Stimulated activated CD4-positive, alpha-beta T cell treated with anti-CD3 and anti-CD28 coated beads, Interleukin-4, amount 100 ng/mL, for 1 hour (primary cell): ENCODE data around the gene ISCA1.

Experiments
- DNase-seq: peaks from one replicate; pipeline ENCODE4 v3.0.0-alpha.2; 2020

The ISCA1 gene

GRCh38 chr9:86282979-86283535, 719 bp upstream of the ISCA1 start:
- no peak for DNase-seq

DNA sequence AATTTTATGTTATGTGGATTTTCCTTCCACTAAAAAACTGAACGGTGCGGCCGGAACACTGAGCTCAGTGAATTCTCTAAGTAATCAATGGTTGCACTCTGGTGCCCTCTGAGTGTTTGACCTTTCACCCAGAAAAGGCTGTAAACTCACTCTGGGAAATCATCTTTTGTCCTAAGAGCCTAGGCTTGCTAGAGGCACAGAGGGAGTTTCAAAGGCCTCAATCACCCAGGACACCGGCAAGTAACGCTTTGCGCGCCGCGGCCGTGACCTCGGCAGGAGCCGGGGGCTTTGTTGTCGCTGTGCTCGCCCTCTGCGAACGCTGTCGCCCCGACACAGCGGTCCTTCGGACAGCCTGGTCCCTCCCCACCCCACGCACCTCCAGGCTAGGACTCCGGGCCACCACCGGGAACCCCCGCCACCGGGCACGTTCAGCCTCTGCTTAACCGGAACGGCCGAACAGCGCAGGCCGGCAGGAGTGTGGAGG, 703 bp downstream of the ISCA1 start:
- DNase-seq = no peak

DNA sequence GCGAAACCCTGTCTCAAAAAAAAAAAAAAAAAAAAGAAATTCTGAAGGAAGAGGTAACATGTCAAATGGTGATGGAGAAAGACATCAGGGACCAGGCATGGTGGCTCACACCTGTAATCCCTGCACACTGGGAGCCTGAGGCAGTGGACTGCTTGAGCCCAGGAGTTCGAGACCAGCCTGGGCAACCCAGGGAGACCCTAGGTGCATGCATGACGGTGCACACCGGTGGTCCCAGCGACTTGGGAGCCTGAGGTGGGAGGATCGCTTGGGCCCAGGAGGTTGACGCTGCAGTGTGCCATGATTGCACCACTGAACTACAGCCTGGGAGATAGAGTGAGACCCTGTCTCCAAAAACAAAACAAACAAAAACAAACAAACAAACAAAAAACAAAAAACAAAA, 1.8 kb downstream of the ISCA1 start:
- DNase-seq = no peak

DNA sequence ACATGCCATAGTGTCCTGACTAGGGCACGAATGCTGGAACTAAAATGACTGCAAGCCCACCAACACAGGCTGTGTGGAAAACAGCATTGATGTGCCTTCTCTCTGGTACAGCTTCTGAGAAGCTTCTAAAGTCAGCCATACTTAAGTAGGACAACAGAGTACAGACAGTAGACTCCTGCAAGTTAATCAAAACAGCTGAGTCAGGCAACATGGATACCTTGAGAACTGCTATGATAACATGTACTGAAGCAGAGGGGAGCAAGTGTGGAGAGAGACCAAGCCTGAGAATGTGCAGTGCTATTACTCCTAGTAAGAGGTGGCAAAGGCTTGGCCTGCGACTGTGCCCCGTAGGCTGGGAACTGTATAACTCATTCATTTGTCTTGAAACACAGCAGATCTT, 2.5 kb downstream of the ISCA1 start:
- no peak for DNase-seq

- no peak for DNase-seq
Measured at GRCh38 chr9:86277072-86277471, 5.3 kb downstream of the ISCA1 start.

DNA sequence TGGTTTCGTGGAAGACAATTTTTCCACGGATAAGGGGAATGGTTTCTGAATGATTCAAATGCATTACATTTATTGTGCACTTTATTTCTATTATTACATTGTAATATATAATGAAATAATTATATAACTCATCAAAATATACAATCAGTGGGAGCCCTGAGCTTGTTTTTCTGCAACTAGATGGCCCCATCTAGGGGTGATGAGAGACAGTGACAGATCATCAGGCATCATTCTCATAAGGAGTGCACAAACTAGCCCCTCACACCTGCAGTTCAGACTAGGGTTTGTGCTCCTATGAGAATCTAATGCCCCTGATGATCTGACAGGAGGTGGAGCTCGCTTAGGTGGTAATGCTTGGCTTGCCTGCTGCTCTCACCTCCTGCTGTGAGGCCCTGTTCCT, 6.4 kb downstream of the ISCA1 start:
- no peak for DNase-seq

DNA sequence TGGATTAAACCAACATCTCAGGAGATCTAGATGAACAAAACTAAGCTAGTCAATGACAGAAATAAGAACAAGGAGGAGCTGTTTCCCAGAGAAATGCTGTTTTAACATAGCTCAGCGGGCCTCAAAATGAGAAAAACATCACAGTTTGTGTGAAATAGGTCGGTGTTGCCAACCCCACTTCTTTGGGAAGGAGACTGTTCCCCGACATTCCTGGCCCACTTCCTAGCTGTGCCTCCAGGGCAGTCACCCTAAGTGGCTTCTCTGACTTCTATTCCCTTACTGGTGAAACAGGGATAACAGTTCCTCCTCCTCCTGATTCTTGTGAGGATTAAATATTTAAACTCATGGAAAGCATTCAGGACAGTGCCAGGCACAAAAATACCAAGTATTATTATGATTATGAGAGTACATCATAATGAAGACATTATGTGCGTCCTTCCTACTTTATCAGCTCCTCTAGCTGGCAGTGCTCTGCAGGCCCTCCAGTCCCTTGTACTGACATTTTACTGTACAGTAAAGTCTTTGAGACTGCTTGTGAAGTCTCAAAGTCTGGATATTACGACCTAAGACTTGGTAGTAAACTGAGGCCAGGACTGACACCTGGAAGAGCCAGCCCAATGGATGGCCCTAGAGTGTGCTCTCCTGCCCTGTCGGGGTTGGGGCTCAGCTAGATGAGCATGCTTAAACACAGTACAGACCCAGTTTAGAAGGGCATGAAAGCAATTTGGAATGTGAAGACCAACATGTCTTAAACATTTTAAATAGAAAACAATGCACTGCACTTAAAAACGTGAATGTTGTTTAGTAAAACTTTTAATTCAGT, 7.3 kb downstream of the ISCA1 start:
- no peak for DNase-seq

GRCh38 chr9:86272221-86272620, 10.1 kb downstream of the ISCA1 start:
- no peak for DNase-seq

- no peak for DNase-seq
Measured at GRCh38 chr9:86263876-86264275, 18.5 kb downstream of the ISCA1 start.

DNA sequence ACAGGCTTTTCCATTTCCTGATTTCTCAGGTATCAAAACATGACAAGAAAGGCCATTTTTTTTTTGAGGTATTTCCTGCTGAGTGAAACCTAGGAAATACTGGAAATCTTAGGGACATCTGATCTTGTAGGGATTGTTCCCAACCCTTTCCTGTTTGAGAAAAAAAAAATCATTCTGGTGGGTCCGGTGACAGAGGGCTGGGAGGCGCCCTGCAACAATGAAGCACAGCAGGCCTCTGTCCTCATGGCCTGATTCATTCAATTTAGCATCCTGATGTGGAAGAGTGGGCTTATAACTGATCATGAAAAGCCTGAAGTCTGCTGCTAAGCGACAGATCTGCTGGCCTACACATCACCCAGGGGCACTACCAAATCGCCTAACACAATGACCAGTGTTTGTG, 19.8 kb downstream of the ISCA1 start:
- no peak for DNase-seq

- DNase-seq = no peak
Measured at GRCh38 chr9:86259557-86259956, 22.8 kb downstream of the ISCA1 start, which contains the start of gene C9orf153. Gene C9orf153, minus strand, starts transcription at chr9:86259657. Its CDS starts 30,054 bp downstream, at chr9:86229603.

GRCh38 chr9:86257391-86257790, 24.9 kb downstream of the ISCA1 start:
- no peak for DNase-seq

DNA sequence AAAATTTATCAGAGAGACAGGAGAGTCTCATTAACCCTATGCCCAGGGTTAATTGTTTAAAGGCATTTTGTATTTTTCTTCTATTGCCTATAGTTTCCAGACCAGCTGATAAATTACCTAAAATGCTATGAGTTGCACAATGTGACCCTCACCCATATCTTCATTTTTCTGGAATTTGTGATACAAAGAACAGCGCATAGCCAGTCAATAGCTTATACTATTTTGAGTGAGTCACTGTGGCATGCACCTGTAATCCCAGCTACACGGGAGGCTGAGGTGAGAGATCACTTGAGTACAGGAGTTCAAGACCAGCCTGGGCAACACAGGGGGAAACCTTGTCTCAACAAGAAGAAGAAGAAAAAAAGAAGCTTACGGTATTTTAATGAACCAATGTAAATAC, 25.7 kb downstream of the ISCA1 start:
- DNase-seq = no peak

DNA sequence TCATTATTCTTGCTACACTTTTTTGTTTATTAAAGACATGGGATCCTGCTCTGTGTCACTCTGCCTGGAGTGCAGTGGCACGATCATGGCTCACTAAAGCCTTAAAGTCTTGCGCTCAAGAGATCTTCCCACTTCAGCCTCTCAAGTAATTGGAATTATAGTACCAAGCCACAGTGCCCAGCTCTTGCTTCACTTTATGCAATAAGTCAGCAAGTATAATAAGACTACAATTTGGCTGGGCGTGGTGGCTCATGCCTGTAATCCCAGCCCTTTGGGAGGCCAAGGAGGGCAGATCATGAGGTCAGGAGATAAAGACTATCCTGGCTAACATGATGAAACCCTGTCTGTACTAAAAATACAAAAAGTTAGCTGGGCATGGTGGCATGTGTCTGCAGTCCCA, 28.8 kb downstream of the ISCA1 start:
- DNase-seq = no peak

DNA sequence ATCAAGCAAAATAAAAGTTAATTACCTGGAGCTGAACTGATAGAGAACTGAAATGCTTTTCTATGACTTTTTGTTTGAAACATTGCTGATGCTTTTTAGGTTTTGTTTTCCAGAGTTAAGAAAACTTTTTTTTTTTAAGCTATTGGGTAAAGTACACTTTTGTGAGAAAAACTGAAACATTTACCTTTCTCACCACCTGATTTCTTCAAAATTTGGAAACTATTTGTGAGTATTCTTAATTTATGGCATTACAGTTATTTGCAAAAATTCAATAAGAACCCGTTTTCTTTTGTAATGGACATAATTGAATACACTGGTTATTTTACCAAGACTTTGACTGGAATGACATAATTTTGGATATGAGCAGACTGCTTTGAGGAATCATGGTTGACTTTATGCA, 29.5 kb downstream of the ISCA1 start:
- no peak for DNase-seq

DNA sequence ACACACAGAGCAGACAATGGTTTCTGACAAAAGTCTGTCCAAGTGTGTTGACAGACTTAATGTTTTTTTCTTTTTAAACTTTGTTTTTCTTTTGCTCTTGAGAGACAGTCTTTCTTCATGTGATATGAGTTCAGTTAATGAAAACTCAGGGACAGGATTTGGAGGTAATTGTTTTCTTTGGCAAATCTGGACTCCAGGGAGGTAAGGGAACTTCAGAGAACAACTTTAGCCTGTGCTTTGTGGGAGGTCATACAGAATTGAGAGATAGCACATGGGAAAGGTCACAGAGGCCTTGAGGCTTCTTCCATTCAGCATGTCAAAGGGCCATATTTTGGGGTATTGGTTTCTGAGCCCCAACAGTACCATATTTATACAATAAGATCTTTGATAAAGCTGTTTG, 32.2 kb downstream of the ISCA1 start:
- no peak for DNase-seq

DNA sequence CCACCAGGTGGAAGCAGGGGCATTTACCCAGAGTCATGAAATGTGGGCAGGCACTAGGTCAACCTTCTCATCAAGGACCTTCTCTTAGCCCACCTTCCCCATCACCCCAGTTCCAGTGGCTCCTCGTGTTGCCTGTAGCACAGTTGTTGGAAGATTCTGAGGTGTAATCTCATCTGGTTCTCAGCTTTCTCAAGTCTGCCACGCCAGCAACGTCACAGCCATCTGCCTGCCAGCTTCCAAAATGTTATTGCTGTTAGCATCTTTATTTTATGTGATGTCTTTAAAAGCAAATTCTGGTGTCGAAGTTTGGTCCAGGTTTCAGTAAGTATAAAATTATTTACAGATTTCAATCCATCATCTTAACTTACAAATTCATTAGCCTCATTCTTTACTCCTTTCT, 33.6 kb downstream of the ISCA1 start:
- DNase-seq = no peak

DNA sequence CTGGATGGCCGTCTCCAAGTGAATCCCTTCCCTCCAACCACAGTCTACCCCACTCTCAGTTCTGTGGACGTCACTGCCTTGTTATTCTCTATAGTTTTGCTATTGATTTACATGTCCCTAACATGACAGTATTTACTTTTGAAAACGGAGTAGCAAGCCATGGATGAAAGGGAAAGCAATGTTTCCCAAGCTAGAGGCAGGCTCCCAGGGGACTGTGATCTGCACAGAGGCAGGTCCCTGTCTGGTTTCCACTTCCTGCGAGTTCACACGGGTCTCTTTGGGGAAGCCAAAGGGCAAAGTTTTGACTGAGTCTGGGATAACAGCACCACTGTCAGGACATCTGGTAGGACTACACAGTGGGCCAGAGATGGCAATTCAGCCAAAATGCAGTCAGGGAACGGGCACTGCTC, 35.6 kb downstream of the ISCA1 start:
- DNase-seq = no peak

- no peak for DNase-seq
Measured at GRCh38 chr9:86242071-86242470, 40.3 kb downstream of the ISCA1 start.

- no peak for DNase-seq
Measured at GRCh38 chr9:86241216-86241615, 41.1 kb downstream of the ISCA1 start.

GRCh38 chr9:86238861-86239770, 43.2 kb downstream of the ISCA1 start:
- DNase-seq = no peak

DNA sequence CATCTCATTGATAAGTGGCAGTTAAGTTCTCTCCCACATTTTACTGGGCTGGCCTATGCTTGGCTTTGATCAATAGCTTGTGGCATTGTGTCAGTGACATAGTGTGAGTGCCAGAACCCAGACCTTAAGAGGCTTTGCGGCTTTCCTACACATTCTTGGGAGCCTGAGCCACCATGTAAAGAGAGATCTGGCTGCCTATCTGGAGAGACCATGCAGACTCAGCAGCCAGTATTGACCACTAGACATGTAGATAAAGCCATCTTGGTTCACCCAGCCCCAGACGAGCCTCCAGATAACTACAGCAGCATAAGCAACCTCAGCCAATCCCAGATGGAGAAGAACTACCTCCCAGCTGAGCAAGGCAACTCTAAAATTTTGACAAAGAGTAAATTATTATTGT, 51.5 kb downstream of the ISCA1 start:
- DNase-seq = no peak

- no peak for DNase-seq
Measured at GRCh38 chr9:86222667-86223066, 59.7 kb downstream of the ISCA1 start.

DNA sequence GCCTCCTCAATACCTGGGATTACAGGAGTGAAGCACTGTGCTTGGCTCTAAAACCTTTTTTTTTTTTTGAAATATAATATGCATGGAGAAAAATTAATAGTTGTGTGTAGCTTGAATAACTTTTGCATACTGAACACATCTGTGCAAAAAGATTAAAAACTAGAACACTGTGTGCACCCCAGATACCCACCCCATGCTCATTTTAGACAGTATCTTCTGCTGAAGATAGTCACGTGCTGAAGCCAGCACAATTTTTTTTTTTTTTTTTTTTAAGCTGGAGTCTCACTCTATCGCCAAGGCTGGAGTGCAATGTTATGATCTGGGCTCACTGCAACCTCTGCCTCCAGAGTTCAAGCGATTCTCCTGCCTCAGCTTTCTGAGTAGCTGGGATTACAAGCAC, 62.7 kb downstream of the ISCA1 start:
- no peak for DNase-seq
